Measurements from ENCODE around the gene KLHDC4.

DNA sequence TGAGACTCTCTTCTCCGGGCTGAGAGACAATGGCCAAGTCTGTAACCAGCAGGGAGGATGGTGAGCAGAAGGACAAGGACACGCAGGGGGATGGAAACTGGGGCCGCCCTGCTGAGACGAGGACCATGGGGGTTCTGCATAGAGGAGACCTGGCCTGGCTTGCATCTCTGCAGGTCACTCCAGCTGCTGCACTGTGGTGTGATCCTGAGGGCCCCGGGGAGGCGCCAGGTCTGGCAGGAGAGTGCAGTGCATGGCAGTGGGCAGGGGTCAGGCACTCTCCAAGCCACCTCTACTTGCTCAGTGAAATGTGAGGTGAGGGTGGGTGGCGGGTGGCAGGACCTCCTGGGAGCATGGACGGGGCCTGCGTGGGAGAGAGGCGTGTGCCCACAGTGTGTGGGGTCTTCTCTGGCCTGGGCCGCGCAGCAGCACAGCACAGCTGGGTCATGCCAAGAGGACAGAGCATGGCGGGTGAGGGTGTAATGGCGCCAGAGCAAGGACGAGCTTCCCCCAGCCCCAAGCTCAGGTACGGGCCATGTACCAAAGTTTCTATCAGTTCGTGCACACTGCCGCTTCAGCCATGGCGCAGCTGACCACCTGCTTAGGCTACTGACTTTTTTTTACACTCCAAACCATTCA, 43.1 kb downstream of the KLHDC4 start:
- TF ChIP-seq SUZ12 (IDR thresholded peaks at IDR 0.05; ENCODE audit: extremely low read depth, insufficient read depth, insufficient read length) (no peak), YY1 (IDR thresholded peaks at IDR 0.05; ENCODE audit: insufficient read depth, insufficient read length) (no peak), ZNF274 (IDR thresholded peaks at IDR 0.05; ENCODE audit: low read depth, low read length) (no peak)

All from NT2/D1 (cell line).